HG03045 (cell line): Measurements from ENCODE around the gene WDR27.
"Not testable (repeated sequence)": the region's sequence is repeated elsewhere in the genome, so short reads cannot be mapped to it uniquely, and the experiment has no call there.

Source experiments
- ATAC-seq: cut with Tn5 transposase; IDR thresholded peaks from one replicate; pipeline ENCODE4 v1.9.1; 2021; ENCODE audit warnings: mild to moderate bottlenecking, moderate library complexity; ENCODE audit not compliant: unreplicated experiment

The WDR27 gene

DNA sequence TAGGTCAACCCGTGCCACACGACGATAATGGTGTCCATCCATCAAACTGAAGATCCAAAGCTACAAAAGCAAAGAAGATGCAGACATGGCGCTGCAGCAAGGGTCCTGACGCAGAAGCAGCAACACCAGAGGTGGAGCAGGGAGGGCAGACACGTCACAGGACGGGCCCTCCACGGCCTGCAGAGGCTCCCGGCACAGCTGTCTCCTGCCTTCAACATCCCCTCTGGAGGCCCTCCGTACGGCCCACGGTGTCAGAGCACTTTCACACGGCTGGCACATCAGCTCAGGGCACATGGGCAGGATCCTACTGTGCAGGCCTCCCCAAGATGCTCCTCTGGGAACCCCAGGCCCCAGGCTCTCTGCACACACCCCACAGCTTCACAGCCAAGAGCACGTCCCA is 37.6 kb downstream of the WDR27 start:
- ATAC-seq, result no peak

GRCh38 chr6:169663468-169663867 is 38.4 kb downstream of the WDR27 start:
- ATAC-seq, result no peak

- ATAC-seq, result no peak
Measured at GRCh38 chr6:169661391-169661756, 40.5 kb downstream of the WDR27 start.

DNA sequence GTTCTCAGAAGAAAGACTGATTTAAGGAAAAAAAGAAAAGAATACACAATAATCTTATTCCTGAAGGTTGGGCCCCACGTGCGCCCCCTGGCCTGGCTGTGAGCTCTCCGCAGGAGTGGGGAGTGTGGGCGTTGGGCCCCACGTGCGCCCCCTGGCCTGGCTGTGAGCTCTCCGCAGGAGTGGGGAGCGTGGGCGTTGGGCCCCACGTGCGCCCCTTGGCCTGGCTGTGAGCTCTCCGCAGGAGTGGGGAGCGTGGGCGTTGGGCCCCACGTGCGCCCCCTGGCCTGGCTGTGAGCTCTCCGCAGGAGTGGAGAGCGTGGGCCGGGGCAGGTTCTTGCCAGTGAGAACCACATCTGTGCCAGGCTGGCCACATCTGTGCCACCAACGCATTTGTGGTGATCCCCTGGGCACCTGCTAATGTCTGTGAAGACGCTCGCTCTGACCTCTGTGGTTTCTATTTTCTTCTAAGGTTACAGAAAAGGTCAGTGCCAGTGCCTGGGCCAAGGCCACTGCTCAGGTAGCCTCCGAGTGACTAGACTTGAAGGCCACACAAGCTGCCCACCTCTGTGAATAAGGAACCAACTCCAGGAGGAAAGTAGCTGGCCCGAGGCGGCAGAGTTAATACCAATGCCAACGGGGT is 41.0 kb downstream of the WDR27 start:
- ATAC-seq, result no peak

DNA sequence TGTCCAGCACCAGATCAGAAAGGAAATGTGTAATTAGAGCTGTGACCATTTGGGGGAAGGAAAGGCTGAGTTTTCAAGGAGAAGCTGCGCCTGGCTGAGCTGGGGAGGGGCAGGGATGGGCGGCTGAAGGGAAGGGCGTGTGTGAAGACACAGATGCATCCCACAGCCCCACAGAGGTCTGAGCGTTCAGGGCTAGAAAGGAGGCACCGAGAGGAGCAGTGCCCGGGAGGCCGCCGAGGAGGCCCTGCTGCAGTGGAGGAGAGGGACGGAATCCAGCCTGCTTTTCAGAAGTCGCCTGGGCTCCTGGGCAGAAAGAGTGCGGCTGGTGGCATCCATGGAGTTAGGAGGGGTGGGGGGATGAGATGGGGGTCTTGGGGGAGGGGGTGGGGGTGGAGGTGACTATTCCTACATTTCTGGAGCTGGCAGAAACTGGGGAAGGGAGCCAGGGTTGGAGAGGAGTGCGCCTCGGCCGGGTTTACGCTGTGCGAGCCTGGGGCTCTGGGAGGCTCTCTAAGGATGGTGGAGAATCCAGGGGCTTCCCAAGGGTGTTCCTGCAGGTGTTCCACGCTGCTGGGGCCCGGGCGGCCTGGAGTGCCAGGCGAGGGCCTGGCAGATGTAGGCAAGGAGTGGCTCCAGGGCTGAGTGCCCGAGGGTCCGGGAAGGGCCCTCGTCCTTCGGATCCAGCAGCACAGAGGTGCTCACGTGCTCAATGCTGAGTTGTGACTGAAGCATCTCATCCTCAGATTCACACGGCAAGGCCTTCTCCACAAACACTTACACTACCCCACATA is 41.8 kb downstream of the WDR27 start:
- ATAC-seq, result no peak

DNA sequence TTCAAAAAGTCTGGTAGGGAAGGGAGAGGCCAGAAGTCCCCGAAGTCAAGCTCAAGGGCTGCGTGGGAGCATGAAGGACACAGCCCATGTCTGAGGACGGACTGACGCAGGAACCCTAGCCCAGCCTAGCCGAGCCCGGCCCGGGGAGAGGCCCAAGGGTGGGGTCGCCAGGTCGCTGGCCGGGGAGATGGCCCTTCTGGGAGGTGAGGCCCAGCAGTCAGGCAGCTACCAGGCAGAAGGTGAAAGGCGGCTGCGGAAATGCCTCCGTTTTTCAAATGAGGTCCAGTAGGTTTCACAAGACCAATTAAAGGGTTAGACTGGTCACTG is 44.6 kb downstream of the WDR27 start:
- ATAC-seq, result no peak

DNA sequence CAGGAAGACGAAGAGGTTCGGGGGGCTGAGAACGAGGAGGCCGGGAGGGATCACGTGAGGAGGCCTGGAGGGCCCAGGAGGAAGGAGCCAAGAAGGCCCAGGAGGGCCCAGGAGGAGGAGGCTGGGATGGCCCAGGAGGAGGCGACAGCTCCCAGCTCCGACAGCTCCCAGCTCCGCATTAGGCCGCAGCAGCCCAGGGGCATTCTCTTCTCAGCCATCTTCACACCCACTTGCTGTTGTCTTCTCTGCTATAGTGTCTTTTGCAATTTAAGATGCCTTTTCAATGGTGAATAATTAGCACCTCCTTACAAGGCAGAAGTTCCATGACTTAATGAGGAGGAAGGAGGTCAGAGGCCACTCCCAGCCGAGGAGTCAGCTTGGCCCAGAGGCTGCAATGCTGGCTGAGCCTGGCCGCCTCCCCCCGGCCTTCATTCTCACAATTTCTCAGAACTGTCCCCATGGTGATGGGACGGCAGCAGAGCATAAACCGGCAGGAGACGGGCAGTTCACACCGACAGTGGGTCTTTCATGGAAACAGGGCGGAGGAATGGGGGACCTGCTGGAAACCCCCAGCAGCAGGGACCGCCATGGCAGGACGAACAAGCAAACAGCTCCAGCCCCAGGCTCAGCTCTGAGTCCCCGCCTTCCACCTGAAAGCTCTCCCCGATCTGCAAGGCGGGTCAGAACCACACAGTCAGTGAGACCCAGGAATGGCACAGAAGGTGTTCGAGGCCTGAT is 45.1 kb downstream of the WDR27 start:
- no peak for ATAC-seq

DNA sequence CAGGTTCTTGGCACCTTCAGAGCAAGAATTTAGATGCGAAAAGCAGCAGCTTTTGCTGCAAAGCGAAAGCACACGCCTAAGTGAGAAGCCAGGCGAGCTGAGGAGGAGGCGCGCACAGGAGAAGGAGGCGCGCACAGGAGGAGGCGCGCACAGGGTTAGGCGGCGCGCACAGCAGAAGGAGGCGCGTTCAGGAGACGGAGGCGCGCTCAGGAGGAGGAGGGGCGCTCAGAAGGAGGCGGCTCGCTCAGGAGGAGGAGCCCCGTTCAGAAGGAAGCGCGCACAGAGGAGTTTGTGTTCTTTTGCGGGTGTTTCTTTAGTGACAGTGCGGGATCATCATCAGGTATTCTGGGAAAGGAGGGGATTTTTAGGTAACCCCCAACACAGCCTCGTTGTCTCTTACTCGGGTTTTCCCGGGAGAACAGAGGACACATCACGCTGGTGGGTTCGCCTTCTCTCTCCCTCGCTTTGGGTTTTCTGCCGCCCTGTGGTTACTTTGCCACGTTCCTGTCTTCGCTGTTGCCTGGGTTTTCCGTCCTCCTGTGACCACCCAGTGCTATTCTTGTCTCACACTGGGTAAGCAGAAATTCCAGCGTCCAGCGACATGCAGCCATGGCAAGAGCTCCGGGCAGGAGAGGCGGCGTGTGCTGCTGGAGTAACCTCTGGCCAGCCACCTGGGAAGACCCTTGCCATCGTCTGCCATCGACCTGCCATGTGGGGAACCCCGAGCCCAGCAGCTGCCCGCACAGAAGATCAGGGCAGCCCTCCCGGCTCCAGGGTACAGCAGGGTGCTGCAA is 47.0 kb downstream of the WDR27 start:
- peak; percentile 95 for ATAC-seq

- no peak for ATAC-seq
Measured at GRCh38 chr6:169653691-169654090, 48.1 kb downstream of the WDR27 start.

- ATAC-seq, result no peak
Measured at GRCh38 chr6:169652896-169653295, 48.9 kb downstream of the WDR27 start.

DNA sequence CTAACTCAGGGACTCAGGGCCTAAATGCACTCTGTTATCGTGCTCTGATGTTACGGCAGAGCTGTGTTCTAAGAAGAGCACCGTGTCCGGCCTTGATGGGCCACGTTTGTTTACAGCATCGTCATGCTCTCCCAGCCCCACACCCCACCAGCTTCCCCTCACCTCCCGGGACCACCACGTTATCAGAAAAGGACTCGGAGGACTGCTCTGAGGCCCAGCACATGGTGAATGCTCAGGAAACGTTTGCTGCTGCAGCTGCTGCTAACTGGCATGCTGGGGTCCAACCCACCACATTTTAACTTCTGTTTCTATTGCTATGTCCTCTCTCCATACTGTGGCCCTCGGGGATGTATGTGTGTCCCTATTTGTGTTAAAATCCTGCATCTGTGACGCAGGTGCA is 50.3 kb downstream of the WDR27 start:
- ATAC-seq, result no peak

GRCh38 chr6:169650959-169651292 is 50.9 kb downstream of the WDR27 start:
- no peak for ATAC-seq

GRCh38 chr6:169650241-169650958 is 51.4 kb downstream of the WDR27 start:
- no peak for ATAC-seq

- ATAC-seq, result no peak
Measured at GRCh38 chr6:169648617-169649016, 53.2 kb downstream of the WDR27 start.

DNA sequence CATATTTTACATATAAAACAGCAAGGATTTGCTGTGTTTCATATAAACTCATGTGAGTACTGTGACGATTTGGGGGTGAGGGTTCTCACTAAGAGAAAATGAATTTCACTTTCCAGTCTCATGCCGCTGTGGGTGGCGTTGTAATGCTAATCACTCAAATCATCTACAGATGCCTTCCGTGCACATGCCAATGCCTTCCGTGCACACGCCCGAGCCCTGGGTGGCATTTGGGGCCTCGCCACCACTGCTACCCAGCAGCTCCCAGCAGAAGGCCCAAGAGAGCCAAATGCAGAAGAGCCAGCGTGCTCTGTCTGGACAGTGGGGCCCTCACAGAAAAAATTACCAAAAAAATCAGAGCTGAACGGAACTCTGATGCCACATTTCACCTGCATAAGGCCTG is 53.7 kb downstream of the WDR27 start:
- ATAC-seq, result no peak

GRCh38 chr6:169647637-169648036 is 54.2 kb downstream of the WDR27 start:
- ATAC-seq, result no peak

DNA sequence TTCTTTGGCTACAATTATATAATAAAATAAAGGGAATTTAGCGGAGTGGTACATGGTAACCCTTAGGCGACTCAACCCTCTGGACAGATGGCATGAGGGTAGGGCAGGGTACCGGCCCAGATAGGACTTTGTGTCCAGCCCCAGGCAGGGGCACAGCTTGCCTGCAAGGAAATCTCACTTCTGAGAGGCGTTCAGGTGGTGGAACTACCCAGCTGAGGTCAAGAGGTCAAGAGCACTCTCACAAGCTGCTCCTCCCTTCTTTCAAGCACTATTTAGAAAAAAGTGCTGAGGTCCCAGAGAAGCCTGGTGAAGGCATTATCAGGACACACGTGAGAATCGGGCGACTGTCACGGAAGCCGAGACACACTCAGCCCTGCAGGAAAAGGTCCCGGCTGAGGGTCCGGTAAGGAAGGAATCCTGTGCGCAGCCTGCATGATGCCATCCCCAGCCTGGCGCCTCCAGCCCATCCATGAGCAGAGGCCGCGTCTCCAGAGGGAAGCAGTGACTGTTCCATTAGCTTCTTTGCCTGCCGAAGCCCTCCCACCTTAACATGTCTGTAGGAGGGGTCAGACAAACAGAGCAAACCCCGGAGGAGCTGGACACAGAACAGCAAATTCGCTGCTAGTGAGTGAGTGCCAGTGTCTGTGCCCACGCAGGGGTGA is 54.8 kb downstream of the WDR27 start:
- no peak for ATAC-seq

DNA sequence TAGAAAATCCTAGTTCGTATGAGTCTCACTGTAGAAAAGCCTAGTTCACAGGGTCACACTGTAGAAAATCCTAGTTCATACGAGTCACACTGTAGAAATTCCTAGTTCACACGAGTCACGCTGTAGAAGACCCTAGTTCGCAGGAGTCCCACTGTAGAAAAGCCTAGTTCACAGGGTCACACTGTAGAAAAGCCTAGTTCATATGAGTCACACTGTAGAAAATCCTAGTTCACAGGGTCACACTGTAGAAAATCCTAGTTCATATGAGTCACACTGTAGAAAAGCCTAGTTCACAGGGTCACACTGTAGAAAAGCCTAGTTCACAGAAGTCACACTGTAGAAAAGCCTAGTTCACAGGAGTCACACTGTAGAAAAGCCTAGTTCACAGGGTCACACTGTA is 56.4 kb downstream of the WDR27 start:
- ATAC-seq, result not testable (repeated sequence)

- ATAC-seq, result no peak
Measured at GRCh38 chr6:169643521-169643920, 58.3 kb downstream of the WDR27 start.

- ATAC-seq, result no peak
Measured at GRCh38 chr6:169642455-169642854, 59.4 kb downstream of the WDR27 start.
